ENCODE data around the gene ZNF138.
A peak's percentile ranks its signal among the peaks of the same experiment; 100 is the strongest.
"Not testable (repeated sequence)": the region's sequence is repeated elsewhere in the genome, so short reads cannot be mapped to it uniquely, and the experiment has no call there.

Gene ZNF138

GRCh38 chr7:64794171-64794844 is at the start of gene ZNF138:
TSS of gene ZNF138 (plus strand) at chr7:64794428. CDS start at chr7:64794569, 141 bp downstream.
- peak; percentile 95 for DNase-seq

- DNase-seq = no peak
Measured at GRCh38 chr7:64744680-64745079, 49.5 kb upstream of the ZNF138 start.

- DNase-seq = no peak
Measured at GRCh38 chr7:64747802-64748201, 46.4 kb upstream of the ZNF138 start.

- DNase-seq = no peak
Measured at GRCh38 chr7:64753032-64753431, 41.2 kb upstream of the ZNF138 start.

GRCh38 chr7:64755865-64756264 is 38.4 kb upstream of the ZNF138 start:
- DNase-seq = no peak

- no peak for DNase-seq
Measured at GRCh38 chr7:64758151-64758550, 36.1 kb upstream of the ZNF138 start.

- DNase-seq = no peak
Measured at GRCh38 chr7:64768824-64769223, 25.4 kb upstream of the ZNF138 start.

GRCh38 chr7:64774204-64774842 is 19.9 kb upstream of the ZNF138 start:
- DNase-seq = no peak

- DNase-seq = no peak
Measured at GRCh38 chr7:64775289-64775688, 18.9 kb upstream of the ZNF138 start.

- DNase-seq = not testable (repeated sequence)
Measured at GRCh38 chr7:64784842-64785241, 9.4 kb upstream of the ZNF138 start.

GRCh38 chr7:64787295-64787694 is 6.9 kb upstream of the ZNF138 start:
- no peak for DNase-seq

- DNase-seq = not testable (repeated sequence)
Measured at GRCh38 chr7:64789241-64789640, 5.0 kb upstream of the ZNF138 start.

- no peak for DNase-seq
Measured at GRCh38 chr7:64793106-64793755, 997 bp upstream of the ZNF138 start.

GRCh38 chr7:64795176-64795575 is 948 bp downstream of the ZNF138 start:
- no peak for DNase-seq

GRCh38 chr7:64799169-64799568 is 4.9 kb downstream of the ZNF138 start:
- not testable (repeated sequence) for DNase-seq

GRCh38 chr7:64802699-64803098 is 8.5 kb downstream of the ZNF138 start:
- no peak for DNase-seq

- no peak for DNase-seq
Measured at GRCh38 chr7:64807731-64808365, 13.6 kb downstream of the ZNF138 start.

- DNase-seq = no peak
Measured at GRCh38 chr7:64811767-64812166, 17.5 kb downstream of the ZNF138 start.

GRCh38 chr7:64830926-64831325 is 36.7 kb downstream of the ZNF138 start:
- DNase-seq = no peak

- DNase-seq = no peak
Measured at GRCh38 chr7:64832136-64832535, 37.9 kb downstream of the ZNF138 start.

- no peak for DNase-seq
Measured at GRCh38 chr7:64834989-64835388, 40.8 kb downstream of the ZNF138 start.

- not testable (repeated sequence) for DNase-seq
Measured at GRCh38 chr7:64835856-64836255, 41.6 kb downstream of the ZNF138 start.

GRCh38 chr7:64838051-64838450 is 43.8 kb downstream of the ZNF138 start:
- not testable (repeated sequence) for DNase-seq

GRCh38 chr7:64838691-64839090 is 44.5 kb downstream of the ZNF138 start:
- DNase-seq = no peak

Measured in stimulated activated CD4-positive, alpha-beta T cell treated with anti-CD3 and anti-CD28 coated beads, Interleukin-1b, Interleukin-23, amount 100 ng/mL, for 48 hours (primary cell).